Mesothelial cell of epicardium (in vitro differentiated cells): ENCODE results near the gene FGF12. TPM values are rescaled to one million over a fixed set of nuclear protein-coding genes. Genes with fewer than 3 reads are reported as not detected.

Experiments
- DNase-seq, 2 experiments: peaks; one replicate each; pipeline ENCODE4 v3.0.0; 2021; ENCODE audit warnings: low spot score in 2 of 2; ENCODE audit not compliant: unreplicated experiment in 2 of 2
- H3K27ac Mint-ChIP-seq: 2 replicates; pipeline ENCODE4 v1.8.0; 2021; ENCODE audit warnings: mixed read lengths
- H3K27me3 Mint-ChIP-seq: 2 replicates; pipeline ENCODE4 v1.8.0; 2021; ENCODE audit warnings: low read depth, mixed read lengths
- H3K36me3 Mint-ChIP-seq: 2 replicates; pipeline ENCODE4 v1.8.0; 2021; ENCODE audit warnings: mixed read lengths
- H3K4me1 Mint-ChIP-seq: 2 replicates; pipeline ENCODE4 v1.8.0; 2021; ENCODE audit warnings: mixed read lengths
- H3K4me3 Mint-ChIP-seq: 2 replicates; pipeline ENCODE4 v1.8.0; 2021; ENCODE audit warnings: mild to moderate bottlenecking, moderate library complexity, mixed read lengths
- H3K9me3 Mint-ChIP-seq: 2 replicates; pipeline ENCODE4 v1.8.0; 2021; ENCODE audit warnings: mixed read lengths
- total RNA-seq: library from RNA; stranded (reverse); gene quantifications from 3 replicates; pipeline ENCODE4 v1.2.1, GENCODE V29; 2021
- TF ChIP-seq, protein P1 (sequence below): fragments of 200-600 bp; sonication (generic); IDR thresholded peaks from one replicate; pipeline ENCODE4 v1.5.0; 2021; ENCODE audit warnings: antibody characterized with exemption; ENCODE audit not compliant: unreplicated experiment

The FGF12 gene
- total RNA-seq, 1 donor from 2014 or later = 1.0 TPM

DNA sequence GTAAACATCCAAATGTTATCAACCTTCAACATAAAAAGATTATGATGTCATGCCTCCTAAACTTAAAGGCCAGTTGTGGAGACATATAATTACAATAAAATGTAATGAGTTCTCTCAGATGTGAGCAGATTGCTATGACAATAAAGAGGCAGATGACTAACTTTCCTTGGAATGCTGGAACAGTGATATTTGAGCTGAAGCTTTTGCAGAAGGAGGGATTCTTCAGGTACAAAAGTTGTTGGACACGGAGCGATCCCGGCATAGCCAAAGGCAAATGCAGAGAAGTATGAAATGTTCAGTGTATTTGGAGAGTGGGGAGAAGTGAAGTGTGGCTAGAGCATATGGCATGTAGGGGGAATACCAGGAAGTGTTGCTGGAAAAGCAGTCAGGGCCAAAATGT lies 520.1 kb downstream of the FGF12 start:
- Mint-ChIP-seq H3K27ac (no peak overlapping the region), H3K4me1 (peaks cover 6% of the 10 kb centered on the region), H3K36me3 (no peaks in the 10 kb centered on the region), H3K9me3 (no peaks in the 10 kb centered on the region), H3K4me3 (no peak overlapping the region), H3K27me3 (no peaks in the 10 kb centered on the region)
- TF ChIP-seq, protein P1, sequence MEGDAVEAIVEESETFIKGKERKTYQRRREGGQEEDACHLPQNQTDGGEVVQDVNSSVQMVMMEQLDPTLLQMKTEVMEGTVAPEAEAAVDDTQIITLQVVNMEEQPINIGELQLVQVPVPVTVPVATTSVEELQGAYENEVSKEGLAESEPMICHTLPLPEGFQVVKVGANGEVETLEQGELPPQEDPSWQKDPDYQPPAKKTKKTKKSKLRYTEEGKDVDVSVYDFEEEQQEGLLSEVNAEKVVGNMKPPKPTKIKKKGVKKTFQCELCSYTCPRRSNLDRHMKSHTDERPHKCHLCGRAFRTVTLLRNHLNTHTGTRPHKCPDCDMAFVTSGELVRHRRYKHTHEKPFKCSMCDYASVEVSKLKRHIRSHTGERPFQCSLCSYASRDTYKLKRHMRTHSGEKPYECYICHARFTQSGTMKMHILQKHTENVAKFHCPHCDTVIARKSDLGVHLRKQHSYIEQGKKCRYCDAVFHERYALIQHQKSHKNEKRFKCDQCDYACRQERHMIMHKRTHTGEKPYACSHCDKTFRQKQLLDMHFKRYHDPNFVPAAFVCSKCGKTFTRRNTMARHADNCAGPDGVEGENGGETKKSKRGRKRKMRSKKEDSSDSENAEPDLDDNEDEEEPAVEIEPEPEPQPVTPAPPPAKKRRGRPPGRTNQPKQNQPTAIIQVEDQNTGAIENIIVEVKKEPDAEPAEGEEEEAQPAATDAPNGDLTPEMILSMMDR = no peak
- no peak for DNase-seq

DNA sequence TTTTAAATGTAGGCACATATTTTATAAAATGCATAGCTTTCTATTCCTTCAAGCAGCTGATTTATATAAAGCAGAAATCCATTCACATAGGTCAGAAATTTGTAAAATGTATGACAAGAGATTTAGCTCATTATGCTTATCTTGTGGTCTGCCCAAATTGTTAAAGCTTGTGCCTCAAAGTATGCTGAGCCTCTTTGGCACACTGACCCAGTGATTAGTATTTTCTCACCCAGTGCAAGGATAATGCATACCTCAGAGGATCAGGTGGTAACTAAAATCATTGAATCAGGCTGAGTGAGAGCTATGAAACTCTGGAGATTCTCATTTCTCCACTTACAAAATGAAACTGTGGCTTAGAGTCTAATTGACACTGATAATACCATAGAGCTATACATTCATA lies 533.3 kb downstream of the FGF12 start:
- DNase-seq = no peak
- TF ChIP-seq, protein P1 = no peak
- Mint-ChIP-seq H3K4me3 (no peak overlapping the region), H3K36me3 (no peaks in the 10 kb centered on the region), H3K4me1 (no peaks in the 10 kb centered on the region), H3K9me3 (no peaks in the 10 kb centered on the region), H3K27ac (no peak overlapping the region), H3K27me3 (peaks cover 3% of the 10 kb centered on the region)

DNA sequence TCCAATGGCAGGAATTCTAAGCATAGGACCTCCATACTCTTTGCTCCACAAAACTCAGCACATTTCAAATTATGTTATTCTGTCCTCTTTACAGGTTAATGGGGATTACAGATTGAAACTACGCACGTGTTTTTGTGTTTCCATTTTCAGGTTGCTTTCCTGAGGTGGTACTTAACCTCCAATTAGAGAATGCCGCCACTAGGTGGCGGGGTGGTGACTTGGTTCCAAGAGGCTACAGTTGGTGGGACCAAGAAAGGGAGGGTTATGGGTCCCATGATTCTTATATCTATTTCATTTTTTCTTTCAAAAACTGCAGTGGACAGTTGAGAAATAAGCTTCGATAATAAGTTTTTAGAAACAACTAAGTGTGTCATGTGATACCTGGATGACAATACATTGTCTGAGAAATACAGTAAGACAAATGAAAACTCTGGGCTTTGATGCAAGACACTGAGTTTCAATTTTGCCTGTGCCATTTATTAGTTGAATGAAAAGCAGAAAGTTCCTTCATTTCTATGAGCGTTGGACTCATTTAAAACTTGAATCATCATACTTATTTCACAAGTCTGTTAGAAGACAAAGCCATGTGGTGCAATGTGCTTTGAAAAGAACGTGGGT lies 539.0 kb downstream of the FGF12 start:
- Mint-ChIP-seq H3K27ac (no peak overlapping the region), H3K9me3 (peaks cover 4% of the 10 kb centered on the region), H3K27me3 (peaks cover 4% of the 10 kb centered on the region), H3K4me3 (no peak overlapping the region), H3K36me3 (no peaks in the 10 kb centered on the region), H3K4me1 (no peaks in the 10 kb centered on the region)
- peak; percentile 33 to 49 for DNase-seq
- TF ChIP-seq, protein P1 = peak; percentile 86

DNA sequence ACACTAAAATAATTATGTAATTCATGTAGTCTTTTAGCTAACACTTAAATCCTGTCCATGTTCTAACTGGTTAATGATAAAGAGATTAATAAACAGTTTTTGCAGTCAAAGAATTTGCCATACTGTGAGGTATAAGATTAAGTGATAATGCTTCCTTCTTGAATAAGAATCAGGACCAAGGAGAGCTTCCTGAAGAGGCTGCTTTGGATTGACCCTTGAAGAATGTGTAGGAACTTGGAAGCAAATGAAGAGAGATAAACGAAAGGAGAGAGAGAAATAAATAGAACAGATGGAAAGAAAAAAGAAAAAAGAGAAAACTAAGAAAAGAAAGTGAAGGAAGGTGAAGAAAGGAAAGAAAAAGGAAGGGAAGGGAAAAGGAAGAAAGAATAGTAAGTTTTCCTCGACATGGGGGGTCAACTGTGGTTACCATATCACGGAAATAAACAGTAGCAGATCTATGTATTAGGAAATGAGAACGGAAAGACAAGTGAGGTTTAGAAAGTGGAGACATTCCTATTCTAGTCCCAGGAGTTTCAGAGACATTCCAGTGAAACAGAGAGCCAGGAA lies 539.8 kb downstream of the FGF12 start:
- DNase-seq = no peak
- Mint-ChIP-seq H3K27me3 (peaks cover 4% of the 10 kb centered on the region), H3K9me3 (peaks cover 4% of the 10 kb centered on the region), H3K36me3 (no peaks in the 10 kb centered on the region), H3K4me1 (no peaks in the 10 kb centered on the region), H3K27ac (no peak overlapping the region), H3K4me3 (no peak overlapping the region)
- TF ChIP-seq, protein P1 = no peak

DNA sequence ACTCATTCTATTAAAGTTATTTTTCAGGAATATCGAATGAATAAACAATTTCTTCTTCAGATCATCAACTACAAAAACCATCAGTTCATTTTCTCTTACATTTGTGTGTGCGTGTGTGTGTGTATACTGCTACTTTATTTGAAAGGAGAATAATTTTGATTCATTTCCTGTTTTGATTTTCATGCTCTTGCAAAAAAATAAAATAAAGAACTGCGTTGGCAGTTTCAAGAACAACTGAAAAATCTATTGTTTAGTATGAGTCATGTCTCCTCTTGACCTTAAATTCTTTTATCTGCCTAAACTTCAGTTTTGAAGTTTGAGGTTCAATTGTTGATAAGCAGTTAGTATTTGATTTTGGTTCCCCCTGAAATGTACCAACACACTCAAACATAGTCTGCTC lies 540.8 kb downstream of the FGF12 start:
- Mint-ChIP-seq H3K27me3 (peaks cover 4% of the 10 kb centered on the region), H3K9me3 (peaks cover 4% of the 10 kb centered on the region), H3K27ac (no peak overlapping the region), H3K4me3 (no peak overlapping the region), H3K36me3 (no peaks in the 10 kb centered on the region), H3K4me1 (no peaks in the 10 kb centered on the region)
- TF ChIP-seq, protein P1 = no peak
- DNase-seq = no peak
